ENCODE data around the gene FARS2.

Gene FARS2

GRCh38 chr6:5509106-5509505 lies 247.8 kb downstream of the FARS2 start:
- DNase-seq (ENCODE audit: extremely low read depth, low read depth), result no peak
- no peak overlapping the region for H3K4me3 ChIP-seq (replicated peaks; ENCODE audit: low read depth, low read length)
- TF ChIP-seq, protein P1, sequence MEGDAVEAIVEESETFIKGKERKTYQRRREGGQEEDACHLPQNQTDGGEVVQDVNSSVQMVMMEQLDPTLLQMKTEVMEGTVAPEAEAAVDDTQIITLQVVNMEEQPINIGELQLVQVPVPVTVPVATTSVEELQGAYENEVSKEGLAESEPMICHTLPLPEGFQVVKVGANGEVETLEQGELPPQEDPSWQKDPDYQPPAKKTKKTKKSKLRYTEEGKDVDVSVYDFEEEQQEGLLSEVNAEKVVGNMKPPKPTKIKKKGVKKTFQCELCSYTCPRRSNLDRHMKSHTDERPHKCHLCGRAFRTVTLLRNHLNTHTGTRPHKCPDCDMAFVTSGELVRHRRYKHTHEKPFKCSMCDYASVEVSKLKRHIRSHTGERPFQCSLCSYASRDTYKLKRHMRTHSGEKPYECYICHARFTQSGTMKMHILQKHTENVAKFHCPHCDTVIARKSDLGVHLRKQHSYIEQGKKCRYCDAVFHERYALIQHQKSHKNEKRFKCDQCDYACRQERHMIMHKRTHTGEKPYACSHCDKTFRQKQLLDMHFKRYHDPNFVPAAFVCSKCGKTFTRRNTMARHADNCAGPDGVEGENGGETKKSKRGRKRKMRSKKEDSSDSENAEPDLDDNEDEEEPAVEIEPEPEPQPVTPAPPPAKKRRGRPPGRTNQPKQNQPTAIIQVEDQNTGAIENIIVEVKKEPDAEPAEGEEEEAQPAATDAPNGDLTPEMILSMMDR (IDR thresholded peaks at IDR 0.05; ENCODE audit: low read depth, low read length, missing control alignments), result no peak

DNA sequence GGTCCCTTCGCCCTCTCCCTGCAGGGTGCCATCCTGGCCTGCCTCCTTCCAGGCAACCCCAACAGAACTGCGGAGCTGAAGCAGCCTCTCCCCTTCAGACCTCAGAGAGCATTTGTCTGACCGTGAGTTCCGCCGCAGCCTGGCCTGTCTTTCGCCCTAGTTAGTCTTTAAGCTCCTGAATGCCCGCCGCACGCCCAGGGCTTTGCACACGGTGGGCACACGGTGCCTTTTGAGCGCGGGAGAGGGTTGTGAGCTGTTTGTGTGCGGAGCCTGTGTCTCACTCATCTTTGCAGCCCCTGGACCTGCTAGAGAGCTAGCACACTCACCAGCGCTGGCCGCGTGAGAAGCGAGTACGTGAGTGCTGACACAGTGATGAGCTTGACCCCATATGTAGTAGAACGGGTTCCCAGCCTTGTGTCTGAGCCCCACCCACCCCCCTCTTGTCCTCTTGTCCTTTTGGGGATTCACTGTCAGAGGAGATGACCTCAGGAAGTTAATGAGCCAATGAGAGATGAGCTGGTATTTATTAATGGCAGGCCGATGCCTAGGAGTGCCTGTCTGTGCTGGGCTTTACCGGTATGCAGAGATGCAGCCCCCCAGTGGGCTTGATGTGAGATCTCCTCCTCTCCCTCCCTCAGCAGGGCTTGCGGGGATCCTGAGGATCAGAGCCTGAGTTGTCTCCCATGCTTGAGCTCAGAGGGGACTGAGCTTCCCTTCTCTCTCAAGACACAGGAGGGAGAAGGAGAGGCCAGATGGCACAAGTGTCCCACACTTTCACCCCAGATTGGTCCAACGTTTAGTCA lies 249.2 kb downstream of the FARS2 start:
- TF ChIP-seq, protein P1 (IDR thresholded peaks at IDR 0.05; ENCODE audit: low read depth, low read length, missing control alignments), result no peak
- no peak overlapping the region for H3K4me3 ChIP-seq (replicated peaks; ENCODE audit: low read depth, low read length)
- DNase-seq (ENCODE audit: extremely low read depth, low read depth), result no peak

DNA sequence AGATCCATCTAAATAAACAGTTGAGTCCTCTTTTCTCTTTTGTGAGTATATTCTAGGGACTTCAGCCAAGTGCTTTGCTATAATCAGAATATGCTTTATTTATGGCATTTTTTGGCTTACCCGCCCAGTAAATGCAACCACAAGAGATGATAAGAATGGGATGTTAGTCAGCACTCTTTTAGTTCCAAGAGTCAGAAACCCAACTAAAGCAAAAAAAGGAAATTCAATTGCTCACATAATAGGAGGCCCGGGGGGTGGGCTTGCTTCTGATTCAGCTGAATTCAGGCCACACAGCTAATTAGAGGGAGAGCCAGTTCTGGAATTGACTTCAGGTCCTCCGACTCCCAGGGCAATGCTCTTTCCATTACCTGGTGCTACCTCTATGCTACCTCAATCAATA lies 250.6 kb downstream of the FARS2 start:
- no peak overlapping the region for H3K4me3 ChIP-seq (replicated peaks; ENCODE audit: low read depth, low read length)
- TF ChIP-seq, protein P1 (IDR thresholded peaks at IDR 0.05; ENCODE audit: low read depth, low read length, missing control alignments), result no peak
- no peak for DNase-seq (ENCODE audit: extremely low read depth, low read depth)

DNA sequence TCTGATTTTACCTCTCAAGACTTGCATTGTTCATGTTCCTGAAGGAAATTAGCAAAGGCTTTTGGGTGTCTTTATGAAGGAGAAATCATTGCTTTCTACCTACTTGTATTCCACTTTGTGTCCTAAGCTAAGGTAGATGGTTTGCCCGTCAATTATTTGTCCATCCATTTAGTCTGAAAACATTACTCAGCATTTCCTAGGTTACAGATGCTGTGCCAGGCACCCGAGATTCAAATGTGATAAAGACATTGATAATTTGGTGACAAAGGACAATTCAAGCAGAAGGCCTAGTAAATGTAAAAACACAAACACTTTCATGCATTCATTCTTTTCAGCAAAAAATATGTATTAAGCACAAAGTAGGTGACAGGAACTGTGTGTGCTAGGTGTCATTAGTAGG lies 251.1 kb downstream of the FARS2 start:
- H3K4me3 ChIP-seq (replicated peaks; ENCODE audit: low read depth, low read length), result no peak overlapping the region
- DNase-seq (ENCODE audit: extremely low read depth, low read depth), result no peak
- TF ChIP-seq, protein P1 (IDR thresholded peaks at IDR 0.05; ENCODE audit: low read depth, low read length, missing control alignments), result no peak

- H3K4me3 ChIP-seq (replicated peaks; ENCODE audit: low read depth, low read length), result no peak overlapping the region
- TF ChIP-seq, protein P1 (IDR thresholded peaks at IDR 0.05; ENCODE audit: low read depth, low read length, missing control alignments), result no peak
- DNase-seq (ENCODE audit: extremely low read depth, low read depth), result no peak
Observed at GRCh38 chr6:5513408-5513807, 252.1 kb downstream of the FARS2 start.

DNA sequence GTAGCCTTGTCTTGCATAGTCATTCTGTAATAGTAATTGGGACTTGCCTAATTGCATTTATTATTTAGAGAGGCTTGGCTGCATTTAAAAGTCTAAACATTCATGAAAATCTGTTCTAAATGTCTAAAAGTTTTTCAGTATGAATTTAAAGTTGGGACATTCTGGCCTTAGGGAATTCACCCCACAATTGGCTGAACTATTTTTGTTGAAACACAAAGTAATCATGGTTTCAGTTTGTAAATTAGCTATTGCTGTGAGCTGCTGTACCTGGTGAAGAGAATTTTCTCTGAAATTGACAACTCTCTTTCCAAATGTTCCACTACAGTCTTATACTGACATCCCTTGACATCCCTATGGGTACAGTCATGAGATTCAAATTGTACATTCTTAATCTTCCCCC lies 253.0 kb downstream of the FARS2 start:
- TF ChIP-seq, protein P1 (IDR thresholded peaks at IDR 0.05; ENCODE audit: low read depth, low read length, missing control alignments), result no peak
- no peak for DNase-seq (ENCODE audit: extremely low read depth, low read depth)

GRCh38 chr6:5515200-5515599 lies 253.9 kb downstream of the FARS2 start:
- no peak overlapping the region for H3K4me3 ChIP-seq (replicated peaks; ENCODE audit: low read depth, low read length)
- TF ChIP-seq, protein P1 (IDR thresholded peaks at IDR 0.05; ENCODE audit: low read depth, low read length, missing control alignments), result no peak
- DNase-seq (ENCODE audit: extremely low read depth, low read depth), result no peak

More for the DNA sequence above, 253.0 kb downstream of the FARS2 start:
- no peak overlapping the region for H3K4me3 ChIP-seq (replicated peaks; ENCODE audit: low read depth, low read length)
